Measurements from ENCODE around the gene QPRT. TPM values are rescaled to one million over a fixed set of nuclear protein-coding genes. Genes with fewer than 3 reads are reported as not detected.

Gene QPRT
- total and polyA plus RNA-seq, 2 of the 13 experiments (the other 11 are each of a cell fraction or from before 2014, with no cell fraction given), result 130 to 218 TPM

- peak; percentile 47; the same call in 1 of the 2 replicates for TF ChIP-seq PAXIP1 (CRISPR knock-in tag; conservative IDR thresholded peaks at IDR 0.05)
- no peak for TF ChIP-seq SIN3A (IDR thresholded peaks at IDR 0.05; ENCODE audit: borderline replicate concordance, low read depth, low read length)
- TF ChIP-seq ZNF274 (CRISPR knock-in tag; IDR thresholded peaks at IDR 0.05), result no peak
- TF ChIP-seq ZFP36L2 (CRISPR knock-in tag; IDR thresholded peaks at IDR 0.05), result no peak
- no peak for TF ChIP-seq ATF2 (CRISPR knock-in tag; IDR thresholded peaks at IDR 0.05)
- TF ChIP-seq ZBTB44 (CRISPR knock-in tag; IDR thresholded peaks at IDR 0.05), result no peak
- no peak for TF ChIP-seq ZBTB39 (CRISPR knock-in tag; IDR thresholded peaks at IDR 0.05)
- no peak for TF ChIP-seq IRX3 (CRISPR knock-in tag; IDR thresholded peaks at IDR 0.05; ENCODE audit: borderline replicate concordance, low read depth)
- no peak for TF ChIP-seq ZNF891 (CRISPR knock-in tag; IDR thresholded peaks at IDR 0.05)
- no peak for TF ChIP-seq ZBTB43 (CRISPR knock-in tag; conservative IDR thresholded peaks at IDR 0.05)
- no peak for TF ChIP-seq SP1 (IDR thresholded peaks at IDR 0.05)
- TF ChIP-seq SP1 (CRISPR knock-in tag; IDR thresholded peaks at IDR 0.05), result no peak
- TF ChIP-seq PHF5A (CRISPR knock-in tag; IDR thresholded peaks at IDR 0.05; ENCODE audit: low read depth, unreplicated experiment), result no peak
- no peak for TF ChIP-seq AHDC1 (CRISPR knock-in tag; IDR thresholded peaks at IDR 0.05; ENCODE audit: borderline replicate concordance)
Observed at GRCh38 chr16:29720703-29721102, 41.7 kb downstream of the QPRT start (continued).
